GM12878 (cell line): Measurements from ENCODE around the gene LATS2. TPM values are rescaled to one million over a fixed set of nuclear protein-coding genes. Genes with fewer than 3 reads are reported as not detected.

Experiments used
- ATAC-seq: fragments of 200-7000 bp; cut with Tn5 transposase; 3 replicates; pipeline ENCODE4 v1.9.1; 2020; ENCODE audit warnings: mild to moderate bottlenecking, moderate library complexity
- Bru-seq: library from RNA; stranded (reverse); fragments of 400-500 nt; gene quantifications from one replicate; lab custom pipeline; 2021; lab: Mats Ljungman, UMichigan
- BruChase-seq, 2 experiments: library from RNA; stranded (reverse); fragments of 400-500 nt; gene quantifications; one replicate each; lab custom pipeline; 2021; lab: Mats Ljungman, UMichigan
- BruUV-seq: library from RNA; stranded (reverse); fragments of 400-500 nt; replicated peaks from 2 replicates; lab custom pipeline; 2021; lab: Mats Ljungman, UMichigan
- CTCF ChIA-PET: fragments of 300-600 bp; sonication (Branson Sonifier 250); formaldehyde crosslinking; extraction: SDS; loops from one replicate; lab custom pipeline; 2021; ENCODE audit warnings: inconsistent platforms; lab: Yijun Ruan, JAX
- POLR2A ChIA-PET: fragments of 350-600 bp; formaldehyde crosslinking; extraction: SDS; loops from one replicate; lab custom pipeline; 2021; ENCODE audit warnings: inconsistent platforms; lab: Charles Lee
- RAD21 ChIA-PET: fragments of 300-600 bp; sonication (Branson Sonifier 250); formaldehyde crosslinking; loops from one replicate; lab custom pipeline; 2023; ENCODE audit warnings: antibody characterized with exemption; ENCODE audit not compliant: unreplicated experiment; lab: Charles Lee
- SMC1A ChIA-PET: fragments of 300-600 bp; sonication (Branson Sonifier 250); formaldehyde crosslinking; loops from one replicate; lab custom pipeline; 2023; ENCODE audit not compliant: unreplicated experiment, uncharacterized antibody; lab: Charles Lee
- DNase-seq: peaks from one replicate; pipeline ENCODE4 v3.0.0-alpha.2; 2011; ENCODE audit warnings: low read depth, low spot score
- FAIRE-seq: peaks from 3 replicates; lab custom pipeline; 2011; peaks lifted over from hg19 to GRCh38; lab: Jason Lieb, UNC
- H2AFZ ChIP-seq: 2 replicates; pipeline ENCODE4 v1.6.0; 2011; ENCODE audit warnings: low read depth, low read length, control low read depth; ENCODE audit not compliant: control insufficient read depth
- H3K27ac ChIP-seq: 2 replicates; pipeline ENCODE4 v1.5.1; 2011; ENCODE audit warnings: control low read depth; ENCODE audit not compliant: control insufficient read depth, insufficient read depth
- H3K27me3 ChIP-seq, 2 experiments: replicated peaks in 1 of 2; 2 replicates each; pipeline versions ENCODE4 v1.6.0 to v1.6.1; 2011; ENCODE audit warnings: low read length in 1 of 2; ENCODE audit not compliant: control insufficient read depth in 2 of 2, insufficient read depth in 2 of 2
- H3K36me3 ChIP-seq, 2 experiments: 2 replicates each; pipeline ENCODE4 v1.5.1; 2011; ENCODE audit warnings: low read length in 1 of 2; ENCODE audit not compliant: control insufficient read depth in 2 of 2, insufficient read depth in 2 of 2
- H3K4me1 ChIP-seq: 2 replicates; pipeline ENCODE4 v1.6.1; 2011; ENCODE audit warnings: mild to moderate bottlenecking, low read length, moderate library complexity, mixed read lengths; ENCODE audit not compliant: control insufficient read depth, insufficient read depth
- H3K4me2 ChIP-seq: 2 replicates; pipeline ENCODE4 v1.6.0; 2011; ENCODE audit warnings: control low read depth; ENCODE audit not compliant: control insufficient read depth, insufficient read depth
- H3K4me3 ChIP-seq: fragments of 200-600 bp; sonication (generic); 2 replicates; pipeline ENCODE4 v1.5.1; 2016
- H3K79me2 ChIP-seq: 2 replicates; pipeline ENCODE4 v1.6.0; 2011; ENCODE audit warnings: low read length; ENCODE audit not compliant: control insufficient read depth, insufficient read depth
- H3K9ac ChIP-seq: 2 replicates; pipeline ENCODE4 v1.8.0; 2011; ENCODE audit warnings: low read length, control low read depth, mixed read lengths; ENCODE audit not compliant: control insufficient read depth, insufficient read depth
- H3K9me3 ChIP-seq: replicated peaks from 3 replicates; pipeline ENCODE4 v1.5.1; 2011; ENCODE audit warnings: mild to moderate bottlenecking, low read length; ENCODE audit not compliant: control insufficient read depth, insufficient read depth
- H4K20me1 ChIP-seq: 2 replicates; pipeline ENCODE4 v1.6.0; 2011; ENCODE audit not compliant: control insufficient read depth, insufficient read depth
- EGR1 ChIP-seq, 2 experiments: IDR thresholded peaks; 1 replicate in 1 of 2; 2 replicates in 1 of 2; pipeline ENCODE4 v1.6.1; 2011 to 2012; ENCODE audit warnings: low read depth in 2 of 2, low read length in 2 of 2, borderline replicate concordance in 1 of 2, mild to moderate bottlenecking in 1 of 2, moderate library complexity in 1 of 2
- MAX ChIP-seq: IDR thresholded peaks from 2 replicates; pipeline ENCODE4 v1.6.1; 2012; ENCODE audit warnings: low read depth, low read length, improper control_type of control experiment
- RUNX3 ChIP-seq: IDR thresholded peaks from 2 replicates; pipeline ENCODE4 v1.6.1; 2012; ENCODE audit warnings: low read length, inconsistent platforms
- USF2 ChIP-seq: IDR thresholded peaks from 2 replicates; pipeline ENCODE4 v1.6.1; 2011; ENCODE audit warnings: low read depth, low read length, improper control_type of control experiment, borderline replicate concordance
- ZNF207 ChIP-seq: fragments of 450-650 bp; IDR thresholded peaks from 2 replicates; pipeline ENCODE4 v1.6.1; 2014; ENCODE audit warnings: antibody characterized with exemption, mild to moderate bottlenecking, borderline replicate concordance
- ZNF384 ChIP-seq: IDR thresholded peaks from 2 replicates; pipeline ENCODE4 v1.6.1; 2012; ENCODE audit warnings: low read depth, mild to moderate bottlenecking, low read length, improper control_type of control experiment, borderline replicate concordance
- WGBS: methylation state at CpG from one replicate; pipeline ENCODE4 v1.1.6; 2016; ENCODE audit warnings: low lambda C conversion rate; ENCODE audit not compliant: insufficient replicate concordance, insufficient coverage; ENCODE audit errors: missing lambda C conversion rate; 5-methylcytosine and 5-hydroxymethylcytosine counted together
- in situ Hi-C: fragments of 300-500 bp; cut with MboI; formaldehyde crosslinking; loops from 9 replicates; pipeline ENCODE4 v1.14.3; 2018; ENCODE audit warnings: mixed read lengths
- intact Hi-C: fragments of 100-400 bp; cut with micrococcal nuclease; formaldehyde crosslinking; loops from one replicate; pipeline ENCODE4 v1.14.2; 2022; ENCODE audit not compliant: unreplicated experiment
- long read RNA-seq, 2 experiments: library from polyadenylated mRNA; unstranded; transcript quantifications; one replicate each; pipeline ENCODE4 v2.0.0, GENCODE V29; 2019 to 2020
- polyA minus RNA-seq, 3 experiments: library from RNA; depleted of rRNA, polyadenylated mRNA; stranded (reverse); fragments of >200 nt; gene quantifications; 2 replicates each; pipeline ENCODE4 v1.2.3, GENCODE V29; 2011
- polyA plus RNA-seq, 11 experiments: library from polyadenylated mRNA; depleted of rRNA in 4 of 11; unstranded in 6 of 11; stranded (reverse) in 5 of 11; fragments of >200 nt; fragmentation: Nextera tagmentation in 4 of 11; fragmentation: Illumina TruSeq in 1 of 11; extraction: Ambion mirVana in 4 of 11; extraction: Trizol in 1 of 11; gene quantifications; 1 replicate in 1 of 11; 2 replicates in 10 of 11; pipeline versions ENCODE4 v1.2.1 to v1.2.3, GENCODE V29; 2011 to 2016; ENCODE audit warnings: inconsistent platforms in 2 of 11, missing spikeins in 2 of 11, low read depth in 1 of 11
- total RNA-seq, 4 experiments: library from RNA; depleted of rRNA in 3 of 4; stranded (reverse); fragments of >200 nt in 3 of 4; fragmentation: Illumina TruSeq in 1 of 4; extraction: Trizol in 1 of 4; gene quantifications; 2 replicates each; pipeline versions ENCODE4 v1.2.1 to v1.2.3, GENCODE V29; 2013 to 2021
- TF ChIP-seq, protein P1 (sequence below): fragments of 450-650 bp; IDR thresholded peaks from 2 replicates; pipeline ENCODE4 v1.6.1; 2016; ENCODE audit warnings: mild to moderate bottlenecking
- TF ChIP-seq, protein P2 (sequence below): fragments of 450-650 bp; formaldehyde crosslinking; IDR thresholded peaks from 2 replicates; pipeline ENCODE4 v1.5.0; 2022; ENCODE audit warnings: mild to moderate bottlenecking, missing genetic modification characterization

The LATS2 gene
- 6.5 and 8.9 TPM in 2 replicates for total RNA-seq (2013; cell fraction: nucleolus; rRNA removed)
- total RNA-seq (2014; rRNA removed): 3.2 and 3.7 TPM in 2 replicates
- total RNA-seq (2014; rRNA removed; fragmentation: Illumina TruSeq; extraction: Trizol): 2.8 and 2.9 TPM in 2 replicates
- 7.8 and 9.8 TPM in 2 replicates for total RNA-seq (2021)
- polyA plus RNA-seq (2011; ENCODE audit: low read depth): 1.1 TPM
- 1.0 TPM in 2 replicates for polyA plus RNA-seq (2011; rRNA removed)
- polyA plus RNA-seq (2011; cell fraction: cytosol; rRNA removed): 1.0 and 1.5 TPM in 2 replicates
- polyA plus RNA-seq (2011; cell fraction: nucleus; rRNA removed): 0.88 and 2.0 TPM in 2 replicates
- 1.9 and 2.4 TPM in 2 replicates for polyA plus RNA-seq (2012)
- 3.3 TPM in 2 replicates for polyA plus RNA-seq (2014; fragmentation: Illumina TruSeq; extraction: Trizol)
- polyA plus RNA-seq (2014; fragmentation: Nextera tagmentation; extraction: Ambion mirVana): 1 to 10 TPM in 1 of 2 experiments, under 1 TPM in 1; 0.90 to 1.1 TPM
- polyA plus RNA-seq (2014; rRNA removed): 3.2 and 6.0 TPM in 2 replicates
- polyA plus RNA-seq (2016; fragmentation: Nextera tagmentation; extraction: Ambion mirVana): 1 to 10 TPM in 1 of 2 experiments, under 1 TPM in 1; 0.91 to 1.2 TPM
- 1.5 and 1.6 TPM in 2 replicates for polyA minus RNA-seq (2011; rRNA and poly(A)+ RNA removed)
- 1.1 and 1.2 TPM in 2 replicates for polyA minus RNA-seq (2011; cell fraction: cytosol; rRNA and poly(A)+ RNA removed)
- 0.85 and 0.96 TPM in 2 replicates for polyA minus RNA-seq (2011; cell fraction: nucleus; rRNA and poly(A)+ RNA removed)
- percentile 68 among the genes with signal in this experiment for Bru-seq, nascent RNA
- BruChase-seq, experiment 1, labeled RNA remaining after a 6-hour chase: percentile 60 among the genes with signal in this experiment
- percentile 65 among the genes with signal in this experiment for BruChase-seq, experiment 2, labeled RNA remaining after a 2-hour chase
- long read RNA-seq, experiment 1: 0 reads
- long read RNA-seq, experiment 2: 0 reads

GRCh38 chr13:21061029-21061763 lies at the start of gene LATS2:
Gene LATS2 (minus strand): TSS chr13:21061586. CDS start chr13:21046026, 15,560 bp downstream.
- Histone ChIP-seq H3K27ac (peak within 1 kb of the TSS; percentile 54; the same call in 1 of the 2 replicates), H3K4me3 (peak within 1 kb of the TSS; percentile 81)
- peak; percentile 73 for TF ChIP-seq RUNX3
- no peak for TF ChIP-seq ZNF384
- TF ChIP-seq ZNF207: 0 out of 2 replicates have a peak, but pooled peaks have one; percentile 42
- TF ChIP-seq USF2: peak; percentile 88
- TF ChIP-seq, protein P1, sequence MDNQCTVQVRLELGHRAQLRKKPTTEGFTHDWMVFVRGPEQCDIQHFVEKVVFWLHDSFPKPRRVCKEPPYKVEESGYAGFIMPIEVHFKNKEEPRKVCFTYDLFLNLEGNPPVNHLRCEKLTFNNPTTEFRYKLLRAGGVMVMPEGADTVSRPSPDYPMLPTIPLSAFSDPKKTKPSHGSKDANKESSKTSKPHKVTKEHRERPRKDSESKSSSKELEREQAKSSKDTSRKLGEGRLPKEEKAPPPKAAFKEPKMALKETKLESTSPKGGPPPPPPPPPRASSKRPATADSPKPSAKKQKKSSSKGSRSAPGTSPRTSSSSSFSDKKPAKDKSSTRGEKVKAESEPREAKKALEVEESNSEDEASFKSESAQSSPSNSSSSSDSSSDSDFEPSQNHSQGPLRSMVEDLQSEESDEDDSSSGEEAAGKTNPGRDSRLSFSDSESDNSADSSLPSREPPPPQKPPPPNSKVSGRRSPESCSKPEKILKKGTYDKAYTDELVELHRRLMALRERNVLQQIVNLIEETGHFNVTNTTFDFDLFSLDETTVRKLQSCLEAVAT: no peak
- TF ChIP-seq MAX: peak; percentile 40; the same call in 1 of the 2 replicates
- TF ChIP-seq, protein P2, sequence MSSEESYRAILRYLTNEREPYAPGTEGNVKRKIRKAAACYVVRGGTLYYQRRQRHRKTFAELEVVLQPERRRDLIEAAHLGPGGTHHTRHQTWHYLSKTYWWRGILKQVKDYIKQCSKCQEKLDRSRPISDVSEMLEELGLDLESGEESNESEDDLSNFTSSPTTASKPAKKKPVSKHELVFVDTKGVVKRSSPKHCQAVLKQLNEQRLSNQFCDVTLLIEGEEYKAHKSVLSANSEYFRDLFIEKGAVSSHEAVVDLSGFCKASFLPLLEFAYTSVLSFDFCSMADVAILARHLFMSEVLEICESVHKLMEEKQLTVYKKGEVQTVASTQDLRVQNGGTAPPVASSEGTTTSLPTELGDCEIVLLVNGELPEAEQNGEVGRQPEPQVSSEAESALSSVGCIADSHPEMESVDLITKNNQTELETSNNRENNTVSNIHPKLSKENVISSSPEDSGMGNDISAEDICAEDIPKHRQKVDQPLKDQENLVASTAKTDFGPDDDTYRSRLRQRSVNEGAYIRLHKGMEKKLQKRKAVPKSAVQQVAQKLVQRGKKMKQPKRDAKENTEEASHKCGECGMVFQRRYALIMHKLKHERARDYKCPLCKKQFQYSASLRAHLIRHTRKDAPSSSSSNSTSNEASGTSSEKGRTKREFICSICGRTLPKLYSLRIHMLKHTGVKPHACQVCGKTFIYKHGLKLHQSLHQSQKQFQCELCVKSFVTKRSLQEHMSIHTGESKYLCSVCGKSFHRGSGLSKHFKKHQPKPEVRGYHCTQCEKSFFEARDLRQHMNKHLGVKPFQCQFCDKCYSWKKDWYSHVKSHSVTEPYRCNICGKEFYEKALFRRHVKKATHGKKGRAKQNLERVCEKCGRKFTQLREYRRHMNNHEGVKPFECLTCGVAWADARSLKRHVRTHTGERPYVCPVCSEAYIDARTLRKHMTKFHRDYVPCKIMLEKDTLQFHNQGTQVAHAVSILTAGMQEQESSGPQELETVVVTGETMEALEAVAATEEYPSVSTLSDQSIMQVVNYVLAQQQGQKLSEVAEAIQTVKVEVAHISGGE: peak; percentile 39; the same call in 1 of the 2 replicates
- TF ChIP-seq EGR1 (IDR thresholded peaks at IDR 0.05; ENCODE audit: borderline replicate concordance in 1 of 2, low read depth in 2 of 2, low read length in 2 of 2): peak in 1 of 2 experiments; percentile 67; a peak in 2 of 3 replicates

More at GRCh38 chr13:21061029-21061763, at the start of gene LATS2:
- H3K4me2 ChIP-seq: peak within 1 kb of the TSS; percentile 77
- peaks cover 1% of the 10 kb centered on the region; the same call in 1 of the 2 replicates for H3K79me2 ChIP-seq
- 1% methylated on average over 50 of the region's 96 CpGs for WGBS
- CTCF ChIA-PET: no interaction called here
- peak within 1 kb of the TSS; percentile 53 for H3K9ac ChIP-seq
- no peaks in the 10 kb centered on the region for H3K36me3 ChIP-seq
- BruUV-seq: TSS peak; percentile 66
- intact Hi-C loops (no loop called here), in situ Hi-C loops (no loop called here)
- peak; percentile 96 for ATAC-seq
- POLR2A ChIA-PET: no interaction called here
- no peaks in the 10 kb centered on the region for H4K20me1 ChIP-seq
- RAD21 ChIA-PET: interaction anchor here (0.6 to 0.9 kb wide), 2 partner anchors 17 to 186 kb away, joined by 3 read pairs; no protein-coding TSS in a partner anchor
- H2AFZ ChIP-seq: peak within 1 kb of the TSS; percentile 76
- no peaks in the 10 kb centered on the region for H3K27me3 ChIP-seq
- SMC1A ChIA-PET: no interaction called here
- H3K9me3 ChIP-seq: no peaks in the 10 kb centered on the region; the same call in 2 of the 3 replicates
- peak; percentile 33 for DNase-seq
- no peak for FAIRE-seq
- H3K4me1 ChIP-seq: peaks cover 4% of the 10 kb centered on the region
